Measurements from ENCODE around the gene DSG3.

DNA sequence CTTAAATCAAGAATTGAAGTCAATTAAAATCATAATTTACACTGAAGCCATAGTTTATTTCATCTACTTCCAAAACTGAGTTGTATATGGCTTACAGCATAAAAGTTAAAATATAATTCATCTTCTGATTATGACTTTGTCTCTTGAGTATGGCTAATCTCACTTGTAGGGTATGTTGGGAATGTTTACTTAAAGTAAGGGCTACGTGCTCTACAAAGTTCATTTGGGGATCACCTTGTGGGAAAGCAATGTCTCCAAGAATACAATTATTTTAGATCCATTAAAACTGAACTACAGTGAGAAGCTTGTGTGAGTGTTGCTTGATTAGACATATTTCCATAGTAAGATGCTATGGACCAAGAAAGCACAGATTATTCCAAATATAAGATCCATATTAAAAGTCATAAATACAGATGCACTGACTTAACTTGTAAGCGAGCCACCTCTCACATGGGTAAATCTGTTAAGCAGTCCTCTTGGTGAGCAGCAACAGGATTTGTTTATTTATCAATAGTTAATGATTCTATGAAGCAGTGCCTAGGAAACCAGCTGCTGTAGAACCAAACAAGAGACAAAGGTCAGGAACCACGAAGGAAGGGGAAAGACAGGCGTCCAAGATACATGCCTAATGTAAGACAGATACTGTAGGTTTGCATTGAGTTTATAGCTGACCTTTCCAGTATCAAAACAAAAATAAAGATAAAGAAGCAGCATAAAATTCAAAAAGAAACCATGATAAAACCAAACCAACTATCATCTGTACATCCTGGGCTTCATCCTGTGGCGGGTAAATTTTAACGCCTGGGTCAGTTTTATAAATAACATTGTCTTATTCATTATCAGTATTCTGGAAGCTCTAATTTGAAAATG, 46.1 kb upstream of the DSG3 start:
- TF ChIP-seq, protein P1, sequence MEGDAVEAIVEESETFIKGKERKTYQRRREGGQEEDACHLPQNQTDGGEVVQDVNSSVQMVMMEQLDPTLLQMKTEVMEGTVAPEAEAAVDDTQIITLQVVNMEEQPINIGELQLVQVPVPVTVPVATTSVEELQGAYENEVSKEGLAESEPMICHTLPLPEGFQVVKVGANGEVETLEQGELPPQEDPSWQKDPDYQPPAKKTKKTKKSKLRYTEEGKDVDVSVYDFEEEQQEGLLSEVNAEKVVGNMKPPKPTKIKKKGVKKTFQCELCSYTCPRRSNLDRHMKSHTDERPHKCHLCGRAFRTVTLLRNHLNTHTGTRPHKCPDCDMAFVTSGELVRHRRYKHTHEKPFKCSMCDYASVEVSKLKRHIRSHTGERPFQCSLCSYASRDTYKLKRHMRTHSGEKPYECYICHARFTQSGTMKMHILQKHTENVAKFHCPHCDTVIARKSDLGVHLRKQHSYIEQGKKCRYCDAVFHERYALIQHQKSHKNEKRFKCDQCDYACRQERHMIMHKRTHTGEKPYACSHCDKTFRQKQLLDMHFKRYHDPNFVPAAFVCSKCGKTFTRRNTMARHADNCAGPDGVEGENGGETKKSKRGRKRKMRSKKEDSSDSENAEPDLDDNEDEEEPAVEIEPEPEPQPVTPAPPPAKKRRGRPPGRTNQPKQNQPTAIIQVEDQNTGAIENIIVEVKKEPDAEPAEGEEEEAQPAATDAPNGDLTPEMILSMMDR (IDR thresholded peaks at IDR 0.05; ENCODE audit: low read depth, low read length, poor library complexity, severe bottlenecking): no peak
- no peak for TF ChIP-seq EZH2phosphoT487 (IDR thresholded peaks at IDR 0.05; ENCODE audit: borderline replicate concordance, low read length)
